Heart right ventricle (tissue), 16 donors: ENCODE measurements around the gene HOXD11. TPM values are rescaled to one million over a fixed set of nuclear protein-coding genes. Genes with fewer than 3 reads are reported as not detected.

ENCODE experiments used
- ATAC-seq, 8 donors: fragments of 200-7000 bp; cut with Tn5 transposase; one replicate each; pipeline ENCODE4 v1.9.1; 2020; ENCODE audit warnings: mild to moderate bottlenecking in 8 of 8, moderate library complexity in 8 of 8, moderate number of reproducible peaks in 1 of 8
- DNase-seq, 2 donors: peaks; one replicate each; pipeline ENCODE4 v3.0.0-alpha.2; 2020
- H3K27ac ChIP-seq, 10 donors: fragments of 200-600 bp; sonication (generic) in 2 of 10; one replicate each; pipeline versions ENCODE4 v1.5.0 to v1.8.0; 2020 to 2022; ENCODE audit warnings: mild to moderate bottlenecking in 3 of 10
- H3K27me3 ChIP-seq, 7 donors: fragments of 200-600 bp; one replicate each; pipeline ENCODE4 v1.8.0; 2021 to 2022; ENCODE audit warnings: mild to moderate bottlenecking in 2 of 7
- H3K36me3 ChIP-seq, 9 donors: fragments of 200-600 bp; sonication (generic) in 1 of 9; one replicate each; pipeline versions ENCODE4 v1.5.0 to v1.8.0; 2020 to 2022; ENCODE audit warnings: mild to moderate bottlenecking in 2 of 9
- H3K4me1 ChIP-seq, 9 donors: fragments of 200-600 bp; sonication (generic) in 1 of 9; one replicate each; pipeline versions ENCODE4 v1.5.0 to v1.8.0; 2020 to 2022; ENCODE audit warnings: mild to moderate bottlenecking in 4 of 9
- H3K4me3 ChIP-seq, 10 donors: fragments of 200-600 bp; sonication (generic) in 2 of 10; one replicate each; pipeline versions ENCODE4 v1.5.0 to v1.8.0; 2020 to 2022; ENCODE audit warnings: mild to moderate bottlenecking in 7 of 10, moderate library complexity in 2 of 10
- H3K9me3 ChIP-seq, 11 donors: fragments of 200-600 bp in 10 of 11; sonication (generic) in 2 of 11; one replicate each; pipeline versions ENCODE4 v1.5.0 to v1.8.0; 2013 to 2022; ENCODE audit warnings: mild to moderate bottlenecking in 2 of 11, control low read depth in 1 of 11, moderate library complexity in 1 of 11
- CTCF ChIP-seq, 9 donors: fragments of 200-600 bp; sonication (generic) in 2 of 9; IDR thresholded peaks; one replicate each; pipeline versions ENCODE4 v1.5.0 to v1.8.0; 2021 to 2022; ENCODE audit warnings: antibody characterized with exemption in 9 of 9, mild to moderate bottlenecking in 5 of 9, moderate library complexity in 1 of 9
- WGBS, 2 donors: extraction: QIAGEN DNeasy Blood & Tissue Kit; methylation state at CpG; one replicate each; pipeline ENCODE4 v1.1.7; 2013; ENCODE audit warnings: inconsistent platforms in 1 of 2; 5-methylcytosine and 5-hydroxymethylcytosine counted together
- intact Hi-C, 10 donors: fragments of 100-400 bp; cut with DNase I; formaldehyde crosslinking; loops; one replicate each; pipeline versions ENCODE4 v1.11.1 to v1.14.2; 2022
- polyA plus RNA-seq, 2 donors: library from polyadenylated mRNA; stranded (reverse); fragments of 200-250 nt; gene quantifications; one replicate each; pipeline ENCODE4 v1.2.3, GENCODE V29; 2013
- total RNA-seq, 10 donors: library from RNA; stranded (reverse); fragmentation: NEBNext Ultra II Directional in 3 of 10; extraction: Animal tissue kit (Norgen Biotek cat#: 25700) in 3 of 10; gene quantifications; one replicate each; pipeline versions ENCODE4 v1.2.1 to v1.2.4, GENCODE V29; 2021 to 2023
- donor health status: Arrhythmogenic right ventricular cardiomyopathy.
- donor health status: ischemic (EF 13 %, LVEDD 7.1; RV severe dilation, severe dysfunction).
- donor health status: healthy with polysubstance abuse.
- donor health status: DM: no; HTN: yes; CAD: no.
- donor health status: DM: no; HTN: no; CAD: no.
- donor health status: ischemic (EF 25% LVEDD 6.9; RV normal size, moderate dysfunction).
- donor health status: ischemic (EF 25% LVEDD 5.7; RV mildly dilated, moderate dysfunction).
- donor health status: healthy.
- donor health status: DM: yes; HTN: yes; CAD: no.
- donor health status: Ischemic cardiomyopathy.
- donor health status: ischemic (EF 35%, LVEDD 5.7; RV mildly dilated, moderate dysfunction).
- donor health status: nonischemic (EF 11% LVEDD 7.7; RV severe dilation, severe dysfunction).
- donor health status: DM: yes; HTN: yes; CAD: no.
- donor health status: PGD.
- donor health status: ischemic (EF 29% LVEDD 5.4; RV normal size, mild dysfunction).
- donor health status: nonischemic (EF 23%, LVEDD 6.1; RV moderate dilation, normal function).

The HOXD11 gene
- total and polyA plus RNA-seq, 12 donors: not detected

DNA sequence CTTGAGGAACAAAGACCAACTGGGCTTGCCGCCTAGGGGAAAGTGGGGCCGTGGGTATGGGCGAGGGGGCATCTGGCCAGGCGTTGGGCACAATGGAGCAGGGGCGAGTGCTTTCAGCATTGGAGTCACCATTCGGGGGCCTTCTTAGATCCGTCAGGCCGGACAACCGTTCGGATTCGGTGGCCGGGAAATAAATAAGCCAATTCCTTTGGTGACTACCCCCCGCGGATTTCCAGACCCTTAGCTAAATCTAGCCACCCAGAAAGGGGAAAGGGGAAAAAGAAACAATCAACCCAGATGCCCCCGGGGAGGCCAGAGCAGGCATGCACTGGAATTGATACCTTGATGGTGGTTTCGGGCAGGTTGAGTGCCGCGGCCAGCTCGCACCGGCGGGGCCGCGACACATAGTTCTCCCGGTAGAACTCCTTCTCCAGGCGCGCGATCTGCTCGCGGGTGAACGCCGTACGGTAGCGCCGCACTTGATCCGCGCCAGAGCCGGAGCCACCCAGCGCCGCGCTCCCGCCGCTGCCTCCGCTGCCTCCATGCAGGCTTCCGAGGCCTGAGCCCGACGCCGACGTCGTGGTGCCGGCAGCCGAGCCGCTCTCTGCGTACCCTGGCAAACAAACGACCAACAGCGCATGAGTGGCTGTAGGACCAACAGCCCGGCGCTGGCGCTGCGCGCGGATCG, 25.1 kb upstream of the HOXD11 start:
- no peak for DNase-seq
- no peak for TF ChIP-seq CTCF (IDR thresholded peaks at IDR 0.05)
- Histone ChIP-seq H3K27ac (no peak overlapping the region), H3K4me1 (peaks cover 0 to 66% (median 23%) of the 10 kb centered on the region in 9 donors), H3K9me3 (peaks cover 0 to 11% (median 0%) of the 10 kb centered on the region in 11 donors), H3K36me3 (peaks cover 0 to 3% (median 0%) of the 10 kb centered on the region in 9 donors), H3K4me3 (peak overlapping the region in 1 of 10 donors; percentile 5), H3K27me3 (peaks cover 80 to 100% (median 98%) of the 10 kb centered on the region in 7 donors)
- 3 to 7% methylated on average over 62 of the region's 62 CpGs for WGBS, 2 donors
- intact Hi-C loops: loop anchor here in 1 of 10 donors (5.0 kb wide), 1 partner anchor 400 kb away; no protein-coding TSS in a partner anchor
- no peak for ATAC-seq

- intact Hi-C loops: loop anchor here in 1 of 10 donors (5.0 kb wide), 1 partner anchor 400 kb away; no protein-coding TSS in a partner anchor
- peaks cover 0 to 11% (median 0%) of the 10 kb centered on the region in 11 donors for H3K9me3 ChIP-seq
- 8 to 9% methylated on average over 10 of the region's 10 CpGs for WGBS, 2 donors
- peaks cover 81 to 100% (median 98%) of the 10 kb centered on the region in 7 donors for H3K27me3 ChIP-seq
- TF ChIP-seq CTCF (IDR thresholded peaks at IDR 0.05): no peak
- H3K4me1 ChIP-seq: peaks cover 0 to 66% (median 23%) of the 10 kb centered on the region in 9 donors
- H3K36me3 ChIP-seq: peaks cover 0 to 3% (median 0%) of the 10 kb centered on the region in 9 donors
- H3K4me3 ChIP-seq: no peak overlapping the region
- H3K27ac ChIP-seq: no peak overlapping the region
- ATAC-seq (no peak), DNase-seq (no peak)
Measured at GRCh38 chr2:176082525-176082823, 24.6 kb upstream of the HOXD11 start.

DNA sequence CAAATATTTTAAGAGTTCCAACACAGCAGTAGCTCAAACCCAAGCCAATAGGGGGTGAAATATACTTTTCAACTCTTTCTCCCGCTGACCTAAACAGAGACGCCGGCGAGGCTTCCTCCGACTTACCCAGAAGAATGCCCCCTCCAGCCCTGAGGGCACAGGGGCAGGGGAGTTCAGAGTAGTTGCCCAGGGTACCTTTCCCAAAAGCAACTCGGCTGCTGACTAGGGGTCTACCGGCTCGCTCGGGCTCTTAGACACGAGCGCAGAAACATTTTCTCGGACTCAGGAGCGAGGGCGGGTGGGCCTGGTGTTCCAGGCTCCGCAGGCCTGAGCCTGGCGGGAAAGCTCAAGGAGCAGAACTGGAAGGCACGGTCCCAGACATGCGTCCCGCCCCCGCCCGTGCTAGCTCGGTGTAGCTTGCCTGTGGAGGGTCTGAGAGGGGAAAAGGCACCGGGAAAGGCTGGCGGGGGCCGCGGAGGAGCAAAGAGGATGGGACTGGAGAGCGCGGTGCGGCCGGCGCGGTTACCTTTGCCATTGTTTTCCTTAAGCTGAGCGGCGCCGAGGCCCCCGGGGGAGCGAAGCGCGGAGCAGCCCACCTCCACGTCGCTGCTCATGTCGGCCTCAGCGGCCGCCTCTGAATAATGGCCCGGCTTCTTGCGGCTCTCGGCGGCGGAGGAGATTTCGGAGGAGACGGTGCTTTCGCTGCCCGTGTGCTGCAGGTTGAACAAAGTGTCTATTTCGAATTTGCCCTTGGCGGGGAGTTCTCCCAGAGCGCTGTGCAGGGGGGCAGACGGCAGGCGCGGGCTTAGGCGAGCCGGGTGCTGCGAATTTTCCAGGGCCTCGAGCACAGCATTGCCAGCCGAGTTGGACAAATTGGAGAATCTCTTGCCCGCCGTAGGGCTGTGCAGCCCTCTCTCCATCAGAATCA, 24.0 kb upstream of the HOXD11 start:
- DNase-seq: no peak
- intact Hi-C loops: loop anchor here in 1 of 10 donors (5.0 kb wide), 1 partner anchor 401 kb away; no protein-coding TSS in a partner anchor
- H3K4me1 ChIP-seq: peaks cover 0 to 71% (median 27%) of the 10 kb centered on the region in 9 donors
- peaks cover 85 to 100% (median 98%) of the 10 kb centered on the region in 7 donors for H3K27me3 ChIP-seq
- WGBS, 2 donors: 3 to 5% methylated on average over 66 of the region's 66 CpGs
- no peak for TF ChIP-seq CTCF (IDR thresholded peaks at IDR 0.05)
- peaks cover 0 to 3% (median 0%) of the 10 kb centered on the region in 9 donors for H3K36me3 ChIP-seq
- no peak overlapping the region for H3K4me3 ChIP-seq
- no peak overlapping the region for H3K27ac ChIP-seq
- H3K9me3 ChIP-seq: peaks cover 0 to 11% (median 0%) of the 10 kb centered on the region in 11 donors
- ATAC-seq: no peak

DNA sequence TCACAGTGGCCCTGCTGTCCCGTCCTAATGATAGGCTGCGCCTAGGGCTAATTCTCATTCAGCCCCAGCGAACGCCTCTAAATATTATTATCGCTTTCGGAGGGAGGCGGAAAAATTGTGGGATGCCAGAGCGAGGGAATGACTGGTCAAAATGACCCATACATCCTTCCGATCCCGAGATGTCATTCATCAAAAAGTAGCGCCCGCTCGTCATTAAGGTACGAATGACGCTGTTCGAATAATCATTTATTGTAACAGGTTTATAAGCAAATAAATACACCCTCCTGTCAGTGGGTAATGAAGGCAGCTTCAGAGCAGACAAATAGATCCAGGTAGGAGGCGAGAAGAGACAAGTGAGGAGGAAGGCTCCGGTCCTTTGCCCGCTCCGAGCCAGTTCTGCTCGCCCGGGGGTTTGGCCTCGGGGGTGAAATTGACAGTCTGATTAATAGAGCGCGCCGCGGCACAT, 23.3 kb upstream of the HOXD11 start, which contains the start of gene EVX2:
Gene EVX2 (minus strand): TSS at position 167 of the 466 bp plus-strand sequence. CDS start 186 bp downstream, outside the sequence.
- Histone ChIP-seq H3K9me3 (peaks cover 0 to 11% (median 0%) of the 10 kb centered on the region in 11 donors), H3K4me1 (peaks cover 0 to 75% (median 31%) of the 10 kb centered on the region in 9 donors), H3K27me3 (peaks cover 78 to 100% (median 98%) of the 10 kb centered on the region in 7 donors), H3K36me3 (peaks cover 0 to 3% (median 0%) of the 10 kb centered on the region in 9 donors), H3K27ac (no peak within 1 kb of the TSS), H3K4me3 (no peak within 1 kb of the TSS)
- no peak for TF ChIP-seq CTCF (IDR thresholded peaks at IDR 0.05)
- ATAC-seq (no peak), DNase-seq (no peak)
- 7 to 10% methylated on average over 27 of the region's 27 CpGs for WGBS, 2 donors
- intact Hi-C loops: loop anchor here in 1 of 10 donors (5.0 kb wide), 1 partner anchor 402 kb away; no protein-coding TSS in a partner anchor
